CD8-positive, alpha-beta memory T cell (primary cell): Measurements from ENCODE around the gene ALDH1A1. TPM values are rescaled to one million over a fixed set of nuclear protein-coding genes. Genes with fewer than 3 reads are reported as not detected.
"Not testable (repeated sequence)": the region's sequence is repeated elsewhere in the genome, so short reads cannot be mapped to it uniquely, and the experiment has no call there.

Source experiments
- CTCF ChIA-PET: fragments of 350-600 bp; sonication (Branson Sonifier 250); formaldehyde crosslinking; loops from one replicate; lab custom pipeline; 2021; ENCODE audit warnings: antibody characterized with exemption; lab: Charles Lee
- POLR2A ChIA-PET: fragments of 350-600 bp; sonication (Branson Sonifier 250); formaldehyde crosslinking; loops from one replicate; lab custom pipeline; 2021; ENCODE audit warnings: antibody characterized with exemption; lab: Charles Lee
- DNase-seq, 5 donors: peaks; one replicate each; pipeline versions ENCODE4 v3.0.0 to v3.0.0-alpha.2; 2020 to 2022; ENCODE audit warnings: mixed read lengths in 1 of 5
- H3K27ac ChIP-seq: one replicate; pipeline ENCODE4 v1.7.0; 2013; ENCODE audit warnings: low read depth, mild to moderate bottlenecking, low read length, moderate library complexity
- H3K27me3 ChIP-seq: 2 replicates; pipeline ENCODE4 v1.7.0; 2013; ENCODE audit warnings: low read length, mild to moderate bottlenecking; ENCODE audit not compliant: insufficient read depth, poor library complexity, severe bottlenecking
- H3K36me3 ChIP-seq: 2 replicates; pipeline ENCODE4 v1.7.0; 2013; ENCODE audit warnings: mild to moderate bottlenecking, low read length, moderate library complexity; ENCODE audit not compliant: insufficient read depth
- H3K4me1 ChIP-seq: 2 replicates; pipeline ENCODE4 v1.7.0; 2013; ENCODE audit warnings: mild to moderate bottlenecking, low read length, moderate library complexity; ENCODE audit not compliant: insufficient read depth
- H3K4me3 ChIP-seq: 2 replicates; pipeline ENCODE4 v1.7.0; 2013; ENCODE audit warnings: mild to moderate bottlenecking, low read length
- H3K9me3 ChIP-seq: 2 replicates; pipeline ENCODE4 v1.7.0; 2013; ENCODE audit warnings: mild to moderate bottlenecking, low read length
- H3K27ac Mint-ChIP-seq, 8 donors: one replicate each; pipeline ENCODE4 v1.8.0; 2020 to 2021; ENCODE audit warnings: mixed read lengths in 8 of 8, mild to moderate bottlenecking in 6 of 8, inconsistent platforms in 3 of 8, moderate library complexity in 3 of 8
- H3K27me3 Mint-ChIP-seq, 2 donors: one replicate each; pipeline ENCODE4 v1.8.0; 2020 to 2021; ENCODE audit warnings: mixed read lengths in 2 of 2, mild to moderate bottlenecking in 1 of 2, moderate library complexity in 1 of 2
- H3K36me3 Mint-ChIP-seq, 3 donors: one replicate each; pipeline ENCODE4 v1.8.0; 2020 to 2021; ENCODE audit warnings: mixed read lengths in 3 of 3, inconsistent platforms in 1 of 3, mild to moderate bottlenecking in 1 of 3
- H3K4me1 Mint-ChIP-seq, 3 donors: one replicate each; pipeline ENCODE4 v1.8.0; 2020 to 2021; ENCODE audit warnings: mixed read lengths in 3 of 3, inconsistent platforms in 1 of 3, mild to moderate bottlenecking in 1 of 3
- H3K4me3 Mint-ChIP-seq, 7 donors: one replicate each; pipeline ENCODE4 v1.8.0; 2020 to 2021; ENCODE audit warnings: mixed read lengths in 7 of 7, mild to moderate bottlenecking in 6 of 7, moderate library complexity in 4 of 7, inconsistent platforms in 2 of 7
- H3K9me3 Mint-ChIP-seq, 5 donors: one replicate each; pipeline ENCODE4 v1.8.0; 2020 to 2022; ENCODE audit warnings: mixed read lengths in 5 of 5, mild to moderate bottlenecking in 3 of 5, moderate library complexity in 2 of 5, inconsistent platforms in 1 of 5
- polyA plus RNA-seq: library from polyadenylated mRNA; unstranded; fragments of 300-500 nt; fragmentation: Illumina TruSeq; gene quantifications from one replicate; pipeline ENCODE4 v1.2.3, GENCODE V29; 2021
- total RNA-seq, 2 experiments: library from RNA; stranded (reverse); gene quantifications; one replicate each; pipeline ENCODE4 v1.2.3, GENCODE V29; 2021

Gene ALDH1A1
- total and polyA plus RNA-seq, 3 experiments from 2014 or later = 0.26 to 0.62 TPM; not detected in 1

GRCh38 chr9:72946318-72946717, 6.5 kb downstream of the ALDH1A1 start:
- Mint-ChIP-seq H3K27ac (no peak overlapping the region), H3K4me1 (no peaks in the 10 kb centered on the region), H3K9me3 (peaks cover 0 to 4% (median 0%) of the 10 kb centered on the region in 5 donors), H3K4me3 (no peak overlapping the region), H3K36me3 (no peaks in the 10 kb centered on the region), H3K27me3 (peaks cover 7 to 47% of the 10 kb centered on the region in 2 donors)
- no peaks in the 10 kb centered on the region for H3K4me1 ChIP-seq
- ChIA-PET CTCF (no interaction called here), POLR2A (no interaction called here)
- no peak overlapping the region for H3K4me3 ChIP-seq
- H3K27me3 ChIP-seq = no peaks in the 10 kb centered on the region
- H3K9me3 ChIP-seq = no peaks in the 10 kb centered on the region
- H3K36me3 ChIP-seq = no peaks in the 10 kb centered on the region
- no peak for DNase-seq
- no peak overlapping the region for H3K27ac ChIP-seq

GRCh38 chr9:72945391-72945790, 7.5 kb downstream of the ALDH1A1 start:
- POLR2A ChIA-PET = no interaction called here

GRCh38 chr9:72943844-72944462, 8.9 kb downstream of the ALDH1A1 start:
- H3K9me3 ChIP-seq = no peaks in the 10 kb centered on the region
- H3K27ac ChIP-seq = no peak overlapping the region
- H3K9me3 Mint-ChIP-seq = peaks cover 0 to 4% (median 0%) of the 10 kb centered on the region in 5 donors
- H3K4me1 ChIP-seq = no peaks in the 10 kb centered on the region
- no peaks in the 10 kb centered on the region for H3K36me3 ChIP-seq
- no peaks in the 10 kb centered on the region for H3K27me3 ChIP-seq
- ChIA-PET POLR2A (no interaction called here), CTCF (no interaction called here)
- H3K4me3 Mint-ChIP-seq = no peak overlapping the region
- no peak for DNase-seq
- H3K27me3 Mint-ChIP-seq = peaks cover 7 to 39% of the 10 kb centered on the region in 2 donors
- H3K36me3 Mint-ChIP-seq = no peaks in the 10 kb centered on the region
- H3K4me1 Mint-ChIP-seq = no peaks in the 10 kb centered on the region
- H3K4me3 ChIP-seq = no peak overlapping the region
- no peak overlapping the region for H3K27ac Mint-ChIP-seq

More at GRCh38 chr9:72945391-72945790, 7.5 kb downstream of the ALDH1A1 start:
- Mint-ChIP-seq H3K36me3 (no peaks in the 10 kb centered on the region), H3K27me3 (peaks cover 7 to 47% of the 10 kb centered on the region in 2 donors), H3K27ac (no peak overlapping the region), H3K4me1 (no peaks in the 10 kb centered on the region), H3K4me3 (no peak overlapping the region), H3K9me3 (peaks cover 0 to 4% (median 0%) of the 10 kb centered on the region in 5 donors)
- Histone ChIP-seq H3K4me3 (no peak overlapping the region), H3K4me1 (no peaks in the 10 kb centered on the region), H3K27me3 (no peaks in the 10 kb centered on the region), H3K27ac (no peak overlapping the region), H3K36me3 (no peaks in the 10 kb centered on the region), H3K9me3 (no peaks in the 10 kb centered on the region)
- no peak for DNase-seq
- CTCF ChIA-PET = no interaction called here

GRCh38 chr9:72942451-72942850, 10.4 kb downstream of the ALDH1A1 start:
- no peaks in the 10 kb centered on the region for H3K27me3 ChIP-seq
- Mint-ChIP-seq H3K27ac (no peak overlapping the region), H3K4me3 (no peak overlapping the region), H3K9me3 (peaks cover 0 to 3% (median 0%) of the 10 kb centered on the region in 5 donors), H3K27me3 (peaks cover 2 to 27% of the 10 kb centered on the region in 2 donors), H3K36me3 (no peaks in the 10 kb centered on the region), H3K4me1 (no peaks in the 10 kb centered on the region)
- no peaks in the 10 kb centered on the region for H3K4me1 ChIP-seq
- no peaks in the 10 kb centered on the region for H3K36me3 ChIP-seq
- DNase-seq = no peak
- H3K4me3 ChIP-seq = no peak overlapping the region
- ChIA-PET POLR2A (no interaction called here), CTCF (no interaction called here)
- no peaks in the 10 kb centered on the region for H3K9me3 ChIP-seq
- H3K27ac ChIP-seq = no peak overlapping the region

GRCh38 chr9:72939581-72939980, 13.3 kb downstream of the ALDH1A1 start:
- H3K4me1 ChIP-seq, H3K27ac ChIP-seq, H3K4me3 Mint-ChIP-seq, H3K27me3 ChIP-seq, H3K9me3 ChIP-seq, H3K36me3 ChIP-seq, H3K4me3 ChIP-seq, H3K4me1 Mint-ChIP-seq, POLR2A ChIA-PET, H3K9me3 Mint-ChIP-seq, CTCF ChIA-PET, H3K36me3 Mint-ChIP-seq, DNase-seq, H3K27ac Mint-ChIP-seq: not testable (repeated sequence)
- peaks cover 0 to 17% of the 10 kb centered on the region in 2 donors for H3K27me3 Mint-ChIP-seq

GRCh38 chr9:72937545-72937944, 15.3 kb downstream of the ALDH1A1 start:
- no peaks in the 10 kb centered on the region for H3K9me3 ChIP-seq
- CTCF ChIA-PET = interaction anchor here (0.7 kb wide), 1 partner anchor 657 kb away, joined by 3 read pairs; no protein-coding TSS in a partner anchor
- no peaks in the 10 kb centered on the region for H3K27me3 ChIP-seq
- no peaks in the 10 kb centered on the region for H3K36me3 Mint-ChIP-seq
- H3K27ac Mint-ChIP-seq = no peak overlapping the region
- no peaks in the 10 kb centered on the region for H3K9me3 Mint-ChIP-seq
- H3K36me3 ChIP-seq = no peaks in the 10 kb centered on the region
- H3K4me3 ChIP-seq = no peak overlapping the region
- H3K4me3 Mint-ChIP-seq = no peak overlapping the region
- H3K4me1 Mint-ChIP-seq = no peaks in the 10 kb centered on the region
- no peak overlapping the region for H3K27ac ChIP-seq
- POLR2A ChIA-PET = no interaction called here
- no peak for DNase-seq
- H3K27me3 Mint-ChIP-seq = peaks cover 0 to 8% of the 10 kb centered on the region in 2 donors
- H3K4me1 ChIP-seq = no peaks in the 10 kb centered on the region

GRCh38 chr9:72936679-72937078, 16.2 kb downstream of the ALDH1A1 start:
- Histone ChIP-seq H3K4me3 (no peak overlapping the region), H3K9me3 (no peaks in the 10 kb centered on the region), H3K36me3 (no peaks in the 10 kb centered on the region), H3K27ac (no peak overlapping the region), H3K27me3 (no peaks in the 10 kb centered on the region), H3K4me1 (no peaks in the 10 kb centered on the region)
- POLR2A ChIA-PET = no interaction called here
- H3K4me3 Mint-ChIP-seq = no peak overlapping the region
- H3K27me3 Mint-ChIP-seq = peaks cover 0 to 1% of the 10 kb centered on the region in 2 donors
- H3K4me1 Mint-ChIP-seq = no peaks in the 10 kb centered on the region
- H3K36me3 Mint-ChIP-seq = no peaks in the 10 kb centered on the region
- CTCF ChIA-PET = no interaction called here
- no peak overlapping the region for H3K27ac Mint-ChIP-seq
- no peak for DNase-seq
- H3K9me3 Mint-ChIP-seq = no peaks in the 10 kb centered on the region

GRCh38 chr9:72936266-72936665, 16.6 kb downstream of the ALDH1A1 start:
- H3K9me3 ChIP-seq = no peaks in the 10 kb centered on the region
- H3K27me3 Mint-ChIP-seq = no peaks in the 10 kb centered on the region
- no peak for DNase-seq
- H3K27ac ChIP-seq = no peak overlapping the region
- H3K4me1 Mint-ChIP-seq = no peaks in the 10 kb centered on the region
- H3K27me3 ChIP-seq = no peaks in the 10 kb centered on the region
- H3K36me3 Mint-ChIP-seq = no peaks in the 10 kb centered on the region
- H3K27ac Mint-ChIP-seq = no peak overlapping the region
- ChIA-PET CTCF (no interaction called here), POLR2A (no interaction called here)
- H3K4me3 Mint-ChIP-seq = no peak overlapping the region
- H3K4me1 ChIP-seq = no peaks in the 10 kb centered on the region
- H3K9me3 Mint-ChIP-seq = no peaks in the 10 kb centered on the region
- H3K36me3 ChIP-seq = no peaks in the 10 kb centered on the region
- no peak overlapping the region for H3K4me3 ChIP-seq
